ENCODE measurements around the gene TSKS. TPM values are rescaled to one million over a fixed set of nuclear protein-coding genes. Genes with fewer than 3 reads are reported as not detected.

TSKS gene
- total RNA-seq, 1 donor from 2014 or later, result 3.3 TPM

DNA sequence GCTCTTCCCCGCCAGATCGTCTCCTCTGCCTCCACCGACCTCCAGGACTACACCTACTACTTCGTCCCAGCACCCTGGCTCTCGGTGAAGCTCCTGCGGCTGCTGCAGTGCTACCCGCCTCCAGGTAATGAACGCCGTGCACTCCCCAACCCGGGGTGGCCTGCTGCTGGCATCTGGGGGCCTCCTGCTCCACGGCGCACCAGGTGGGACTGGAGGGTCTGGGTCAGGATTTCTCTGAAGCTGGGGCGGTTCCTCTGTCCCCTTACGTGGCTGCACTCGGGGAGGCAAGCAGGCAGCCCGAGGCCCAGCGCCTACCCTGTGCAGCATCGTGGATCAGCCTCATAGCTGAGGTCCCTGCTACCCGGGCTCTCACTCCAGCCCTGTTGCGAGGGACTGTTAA is 32.5 kb upstream of the TSKS start:
- intact Hi-C loops (cut with micrococcal nuclease), result no loop called here

DNA sequence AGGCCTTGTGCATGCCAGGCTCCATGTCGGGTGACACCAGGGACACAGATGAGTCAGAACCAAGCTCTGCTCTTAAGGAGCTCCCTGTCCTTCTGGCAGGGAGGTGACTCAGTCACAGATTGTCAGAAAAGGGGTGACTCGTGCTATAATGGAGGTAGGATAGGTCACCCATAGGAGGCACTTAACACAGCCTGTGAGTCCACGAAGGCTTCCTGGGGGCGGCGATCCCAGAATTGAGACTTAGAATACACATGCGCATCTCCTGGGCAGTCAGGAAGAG is 30.4 kb upstream of the TSKS start:
- intact Hi-C loops (cut with micrococcal nuclease), result no loop called here

DNA sequence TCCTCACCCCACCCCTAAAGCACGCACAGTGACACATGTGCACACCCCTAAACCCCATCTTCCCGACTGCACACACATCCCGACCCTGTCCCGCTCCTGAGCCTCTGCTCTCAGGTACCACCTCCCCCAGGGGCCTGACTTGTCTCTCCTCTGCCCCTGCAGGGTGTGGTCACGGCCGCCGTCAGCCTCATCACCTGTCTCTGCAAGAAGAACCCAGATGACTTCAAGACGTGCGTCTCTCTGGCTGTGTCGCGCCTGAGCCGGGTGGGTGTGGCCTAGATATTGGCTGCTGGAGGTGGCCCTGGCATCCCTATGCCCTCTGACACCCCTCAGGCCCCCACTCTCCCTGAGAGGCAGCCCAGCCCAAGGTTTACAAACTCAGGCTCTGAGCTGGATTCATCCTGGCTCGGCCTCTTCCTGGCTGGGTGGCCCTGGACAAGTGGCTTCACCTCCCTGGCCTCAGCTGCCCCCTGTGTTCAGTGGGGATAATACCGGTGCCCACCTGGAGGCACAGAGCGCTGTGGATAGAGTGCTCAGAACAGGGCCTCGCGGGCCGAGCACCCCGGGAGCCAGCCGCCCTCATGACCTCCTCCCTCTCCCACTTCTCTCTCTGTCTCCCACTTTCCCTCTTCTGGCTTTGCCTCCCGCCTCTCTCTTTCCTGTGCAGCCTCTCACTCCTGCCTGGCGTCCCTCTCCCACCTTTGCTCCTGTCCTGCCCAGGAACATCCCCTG is 29.9 kb upstream of the TSKS start:
- intact Hi-C loops (cut with micrococcal nuclease), result no loop called here

DNA sequence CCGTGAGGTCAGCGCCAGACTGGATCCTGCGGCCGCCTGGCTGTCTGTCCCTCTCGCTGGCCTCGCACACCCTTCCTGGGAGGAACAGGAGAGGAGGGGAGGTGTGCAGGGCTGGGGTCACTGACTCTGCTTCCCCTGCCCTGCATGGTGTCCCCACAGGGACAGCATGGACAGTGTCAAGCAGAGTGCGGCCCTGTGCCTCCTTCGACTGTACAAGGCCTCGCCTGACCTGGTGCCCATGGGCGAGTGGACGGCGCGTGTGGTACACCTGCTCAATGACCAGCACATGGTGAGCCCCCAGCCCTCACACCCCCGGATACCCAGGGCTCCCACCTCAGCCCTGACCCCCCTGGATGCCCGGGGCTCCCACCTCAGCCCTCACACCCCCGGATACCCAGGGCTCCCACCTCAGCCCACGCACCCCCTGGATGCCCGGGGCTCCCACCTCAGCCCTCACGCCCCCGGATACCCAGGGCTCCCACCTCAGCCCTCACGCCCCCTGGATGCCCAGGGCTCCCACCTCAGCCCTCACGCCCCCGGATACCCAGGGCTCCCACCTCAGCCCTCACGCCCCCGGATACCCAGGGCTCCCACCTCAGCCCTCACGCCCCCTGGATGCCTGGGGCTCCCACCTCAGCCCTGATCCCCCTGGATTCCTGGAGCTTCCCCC is 28.8 kb upstream of the TSKS start:
- intact Hi-C loops (cut with micrococcal nuclease), result no loop called here

DNA sequence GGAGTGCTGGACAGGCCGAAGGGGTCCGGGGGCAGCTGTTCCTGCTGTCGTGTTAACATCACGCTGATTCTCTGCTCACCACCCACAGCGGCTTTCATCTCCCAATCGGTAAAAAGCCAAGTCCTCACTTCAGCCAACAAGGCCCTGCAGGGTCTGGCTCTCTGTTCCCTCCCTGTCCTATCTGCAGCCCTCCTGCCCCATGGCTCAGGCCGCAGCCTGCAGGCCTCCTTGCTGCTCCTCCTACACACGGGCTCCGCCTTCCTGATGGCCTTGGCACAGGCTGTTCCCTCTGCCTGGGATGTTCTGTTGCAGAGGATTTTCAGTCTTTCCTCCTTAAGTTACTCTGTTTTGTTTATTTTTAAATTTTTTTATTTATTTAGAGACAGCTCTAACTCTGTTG is 27.8 kb upstream of the TSKS start:
- intact Hi-C loops (cut with micrococcal nuclease), result no loop called here

DNA sequence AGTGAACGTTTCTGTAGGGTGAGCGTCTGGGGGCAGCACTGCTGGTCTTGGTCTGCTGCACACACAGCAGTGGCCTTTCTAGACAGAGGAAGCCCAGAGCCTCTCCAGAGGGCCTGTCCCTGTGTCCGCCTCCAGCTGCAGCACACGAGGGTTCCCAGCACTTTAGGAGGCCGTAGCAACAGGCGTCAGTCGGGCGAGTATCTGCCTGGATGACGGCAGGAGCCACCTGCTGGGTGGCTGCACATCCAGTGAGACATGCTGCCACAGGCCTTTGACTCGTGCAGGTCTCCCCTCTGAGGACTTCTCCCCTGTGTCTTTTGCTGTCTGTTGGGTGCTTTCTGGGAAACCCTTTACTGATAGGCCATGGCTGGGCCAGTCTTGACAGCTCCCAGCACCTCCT is 25.8 kb upstream of the TSKS start:
- intact Hi-C loops (cut with micrococcal nuclease), result no loop called here

DNA sequence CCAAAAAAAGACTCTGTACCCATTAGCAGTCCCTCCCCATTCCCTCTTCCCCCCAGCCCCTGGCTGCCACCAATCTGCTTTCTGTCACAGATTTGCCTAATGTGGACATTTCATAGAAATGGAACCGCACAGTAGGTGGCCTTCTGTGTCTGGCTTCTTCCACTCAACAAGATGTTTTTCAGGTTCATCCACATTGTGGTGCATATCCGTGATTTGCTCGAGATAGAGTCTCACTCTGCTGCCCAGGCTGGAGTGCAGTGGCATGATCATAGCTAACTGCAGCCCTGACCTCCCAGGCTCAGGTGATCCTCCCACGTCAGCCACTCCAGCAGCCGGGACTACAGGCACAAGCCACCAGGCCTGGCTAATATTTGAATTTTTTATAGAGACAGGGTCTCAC is 24.6 kb upstream of the TSKS start:
- intact Hi-C loops (cut with micrococcal nuclease), result no loop called here

DNA sequence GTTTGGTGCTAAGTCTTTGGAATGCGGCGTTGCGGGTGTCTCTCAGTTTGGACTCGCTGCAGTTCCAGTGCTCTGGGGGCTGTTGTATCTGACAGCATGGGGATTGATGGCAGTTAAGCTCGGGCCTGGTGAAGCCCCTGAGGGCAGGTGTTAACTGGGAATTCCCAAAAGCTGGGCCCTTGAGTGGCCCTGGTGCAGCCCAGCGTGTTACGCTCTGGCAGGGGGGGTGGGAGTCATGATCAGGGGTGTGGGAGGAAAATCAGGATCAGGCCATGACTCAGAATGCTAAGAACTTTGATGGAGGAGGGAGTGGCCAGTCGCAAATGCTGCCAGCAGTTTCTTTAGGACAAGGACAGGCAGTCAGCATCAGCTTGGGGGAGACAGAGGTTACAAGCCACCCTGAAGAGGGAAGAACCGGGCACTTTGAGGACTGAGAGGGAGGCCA is 23.3 kb upstream of the TSKS start:
- intact Hi-C loops (cut with micrococcal nuclease), result no loop called here

DNA sequence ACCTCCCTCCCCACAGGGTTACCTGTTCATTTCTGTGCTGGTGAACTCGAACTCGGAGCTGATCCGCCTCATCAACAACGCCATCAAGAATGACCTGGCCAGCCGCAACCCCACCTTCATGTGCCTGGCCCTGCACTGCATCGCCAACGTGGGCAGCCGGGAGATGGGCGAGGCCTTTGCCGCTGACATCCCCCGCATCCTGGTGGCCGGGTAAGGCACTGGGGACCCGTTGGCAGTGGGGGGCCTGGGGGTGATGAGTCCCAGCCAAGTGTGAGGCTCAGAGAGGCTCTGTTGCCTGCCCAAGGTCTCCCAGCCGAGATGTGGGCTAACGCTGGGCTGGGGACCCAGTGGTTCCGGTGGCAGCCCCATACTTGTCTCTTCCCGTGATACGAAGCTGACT is 19.4 kb upstream of the TSKS start:
- intact Hi-C loops (cut with micrococcal nuclease), result no loop called here

DNA sequence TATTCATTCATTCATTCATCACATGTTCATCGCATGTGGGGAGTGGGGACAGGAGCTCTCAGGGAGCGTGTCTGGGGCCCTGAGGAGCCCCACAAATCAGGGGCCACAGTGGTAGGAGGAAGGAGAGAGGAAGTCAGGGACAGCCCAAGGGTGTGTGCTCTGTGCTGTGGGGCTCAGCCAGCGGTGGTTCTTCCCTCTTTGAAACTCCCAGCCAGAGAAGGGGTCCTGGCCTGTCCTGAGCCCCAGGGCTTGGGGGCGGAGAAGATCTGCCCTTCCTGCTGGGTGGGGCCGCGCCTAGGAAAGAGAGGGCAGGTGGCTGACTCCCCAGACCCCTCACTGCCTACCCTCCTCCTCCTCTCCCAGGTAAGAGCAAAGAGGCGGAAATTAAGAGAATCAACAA is 18.3 kb upstream of the TSKS start:
- intact Hi-C loops (cut with micrococcal nuclease), result no loop called here

DNA sequence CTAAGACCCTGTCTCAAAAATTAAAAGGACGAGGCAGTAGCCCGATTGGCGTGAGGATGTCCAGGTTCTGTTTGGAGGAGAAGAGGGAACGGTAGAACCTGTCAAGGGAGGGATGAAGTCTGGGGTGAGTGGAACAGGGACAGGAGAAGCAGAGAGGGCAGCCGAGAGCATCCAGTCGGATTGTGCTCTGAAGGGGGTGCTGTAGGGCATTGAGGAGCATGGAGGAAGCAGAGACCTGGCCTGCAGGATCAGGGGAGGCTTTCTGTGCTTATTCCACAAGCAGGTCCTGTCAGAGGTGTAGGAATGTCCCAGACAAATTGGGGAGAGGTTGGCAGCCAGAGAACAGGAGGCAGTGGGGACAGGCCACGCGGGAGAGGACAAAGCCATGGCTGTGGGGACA is 17.8 kb upstream of the TSKS start:
- intact Hi-C loops (cut with micrococcal nuclease), result no loop called here

DNA sequence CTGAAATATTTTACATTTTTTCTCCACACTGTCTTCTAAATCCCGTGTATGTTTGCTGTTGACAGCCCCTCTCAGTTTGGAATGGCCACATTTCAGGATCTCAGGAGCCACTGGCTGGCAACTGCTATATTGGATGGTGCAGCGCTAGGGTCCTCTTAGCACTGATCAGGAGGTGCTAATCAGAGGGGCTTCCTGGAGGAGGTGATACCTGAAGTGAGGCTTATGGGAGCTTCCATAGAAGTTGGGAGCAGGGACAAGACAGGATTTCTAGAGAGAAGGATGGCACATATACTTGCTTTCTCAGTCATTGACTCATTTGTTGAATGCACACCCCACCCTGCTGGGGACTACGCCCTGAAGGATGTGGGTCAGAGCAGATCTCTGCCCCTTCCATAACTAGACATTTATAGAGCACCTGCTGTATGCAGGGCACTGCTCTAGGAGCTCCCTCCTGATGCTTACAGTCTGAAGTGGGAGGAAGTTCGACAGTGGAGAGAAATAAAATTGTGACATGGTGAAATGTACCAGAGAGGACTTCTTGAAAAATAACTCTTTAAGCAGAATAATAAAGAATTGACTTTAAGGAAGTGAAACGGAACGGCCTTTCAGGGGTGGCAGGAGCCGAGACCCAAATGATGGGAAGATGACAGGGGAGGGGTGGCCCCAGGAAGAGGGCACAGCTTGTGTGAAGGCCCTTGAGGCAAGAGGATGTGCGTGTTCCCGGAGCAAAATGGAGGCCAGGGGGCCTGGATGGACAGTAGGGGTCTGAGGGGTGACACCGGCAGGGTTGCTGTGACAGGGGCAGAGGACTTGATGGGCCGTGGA is 16.8 kb upstream of the TSKS start:
- intact Hi-C loops (cut with micrococcal nuclease), result no loop called here

DNA sequence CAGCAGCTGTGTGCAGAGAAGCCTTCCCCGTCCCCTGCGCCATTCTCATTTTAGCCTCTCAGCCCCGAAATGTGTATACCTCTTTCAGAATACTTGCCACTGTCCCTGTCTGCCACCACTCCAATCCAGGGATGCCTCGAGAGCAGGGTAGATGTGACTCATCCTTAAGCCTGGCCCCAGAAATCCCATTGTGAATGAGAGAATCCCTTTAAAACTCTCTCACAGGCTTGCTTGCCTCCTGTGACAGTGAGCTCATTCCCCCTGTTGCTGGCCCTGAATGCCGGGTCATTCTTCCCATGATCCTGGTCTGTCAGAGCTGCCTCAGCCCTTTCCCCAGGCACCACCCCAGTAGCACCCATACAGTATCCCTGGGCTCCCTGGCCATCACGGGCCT is 13.3 kb upstream of the TSKS start:
- intact Hi-C loops (cut with micrococcal nuclease), result no loop called here

DNA sequence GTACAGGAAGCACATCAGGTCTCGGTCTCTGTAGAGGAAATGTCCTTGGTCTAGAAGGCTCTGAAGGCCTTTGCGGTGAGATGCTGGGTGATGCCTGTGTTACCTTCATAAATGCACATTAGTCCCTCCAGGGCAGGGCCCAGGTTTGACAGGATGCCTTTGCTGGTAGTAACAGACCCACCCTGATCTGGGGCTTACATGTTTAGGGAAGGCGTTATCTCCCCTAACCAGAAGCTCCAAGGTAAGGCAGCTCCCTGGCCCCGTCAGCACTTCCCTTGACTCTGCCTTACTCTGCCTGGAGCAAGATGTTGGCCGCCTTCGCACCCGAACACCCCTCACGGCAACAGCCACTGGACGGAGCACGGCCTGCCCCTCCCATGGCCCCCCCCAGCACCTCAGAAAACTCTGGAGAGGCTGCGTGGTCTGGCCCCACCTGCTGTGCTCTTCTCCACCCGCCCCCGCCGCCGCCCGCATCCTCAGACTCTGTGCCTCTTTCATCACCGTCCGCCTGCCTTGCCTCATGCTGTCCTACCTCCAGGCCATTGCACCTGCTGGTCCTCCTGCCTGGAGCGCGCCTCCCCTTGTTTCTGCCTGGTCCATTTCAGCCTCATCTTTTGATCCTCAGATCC is 12.8 kb upstream of the TSKS start:
- intact Hi-C loops (cut with micrococcal nuclease), result no loop called here

DNA sequence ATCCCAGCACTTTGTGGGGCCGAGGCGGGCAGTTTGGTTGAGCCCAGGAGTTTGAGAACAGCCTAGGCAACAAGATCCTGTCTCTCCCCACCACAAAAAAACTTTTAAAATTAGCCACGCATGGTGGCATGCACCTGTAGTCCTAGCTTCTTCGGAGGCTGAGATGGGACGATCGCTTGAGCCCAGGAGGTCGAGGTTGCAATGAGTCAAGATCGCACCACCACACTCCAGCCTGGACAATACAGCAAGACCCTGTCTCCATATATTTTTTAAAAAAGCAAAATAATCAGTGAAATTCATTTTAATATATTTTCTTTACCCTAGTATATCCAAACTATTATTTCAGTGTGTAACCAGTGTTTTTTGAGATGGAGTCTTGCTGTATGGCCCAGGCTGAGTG is 11.9 kb upstream of the TSKS start:
- intact Hi-C loops (cut with micrococcal nuclease), result no loop called here

DNA sequence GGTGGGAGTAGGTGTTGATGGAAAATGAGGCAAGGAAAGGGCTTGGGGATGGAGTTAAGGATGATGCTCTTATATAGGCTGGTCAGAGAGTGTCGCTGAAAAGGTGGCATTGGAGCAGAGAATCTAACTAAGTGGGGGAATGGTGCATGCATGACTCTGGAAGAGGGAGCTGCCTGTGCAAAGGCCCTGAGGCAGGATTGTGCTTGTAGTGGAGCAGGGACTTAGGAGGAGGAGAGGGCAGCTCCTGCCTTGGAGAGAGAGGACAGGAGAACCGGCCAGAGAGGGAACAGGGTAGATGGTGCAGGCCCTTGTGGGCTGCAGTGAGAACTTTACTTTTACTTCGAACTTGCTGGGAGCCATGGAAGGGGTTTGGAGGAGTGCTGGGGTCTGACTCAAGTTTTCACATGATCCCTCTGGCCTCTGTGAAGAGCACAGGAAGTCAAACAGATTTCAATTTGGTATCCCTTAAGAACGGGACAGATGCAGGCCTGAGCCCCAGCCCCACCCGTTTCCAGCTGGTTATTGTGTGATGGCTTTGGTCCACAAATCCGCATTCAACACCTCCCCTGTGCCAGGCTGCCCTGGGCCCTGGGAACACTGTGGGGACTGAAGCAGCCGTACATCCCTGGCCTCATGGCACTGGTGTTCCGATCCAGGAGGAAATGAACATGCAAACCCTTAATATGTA is 10.7 kb upstream of the TSKS start:
- intact Hi-C loops (cut with micrococcal nuclease), result no loop called here

DNA sequence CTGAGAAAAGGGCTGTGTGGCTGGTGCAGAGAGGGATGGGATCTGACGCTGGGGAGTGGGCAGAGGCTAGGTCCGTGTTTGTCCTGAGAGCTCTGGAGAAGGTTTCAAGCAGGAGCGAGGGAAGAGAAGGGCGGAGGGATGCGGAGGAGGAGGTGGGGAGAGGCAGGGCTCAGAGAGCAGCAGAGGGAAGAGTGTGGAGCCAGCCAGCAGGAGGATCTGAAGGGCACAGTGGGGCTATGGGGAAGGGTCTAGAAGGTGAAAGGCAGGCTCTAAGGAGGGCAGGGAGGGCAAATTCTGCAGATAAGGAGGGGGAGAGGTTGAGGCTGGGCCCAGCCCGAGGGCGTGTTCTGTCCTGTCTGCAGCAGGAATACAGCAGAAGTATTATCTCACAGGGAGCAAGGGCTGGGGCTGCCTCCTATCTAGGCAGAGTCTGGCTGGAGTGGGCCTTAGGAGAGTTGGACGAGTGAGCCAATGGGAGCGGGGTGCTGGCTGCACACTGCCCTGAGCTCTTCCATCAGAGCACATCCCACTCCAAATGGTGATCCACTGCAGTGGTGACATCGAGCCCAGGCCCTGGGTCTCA is 9.8 kb upstream of the TSKS start:
- intact Hi-C loops (cut with micrococcal nuclease), result no loop called here

DNA sequence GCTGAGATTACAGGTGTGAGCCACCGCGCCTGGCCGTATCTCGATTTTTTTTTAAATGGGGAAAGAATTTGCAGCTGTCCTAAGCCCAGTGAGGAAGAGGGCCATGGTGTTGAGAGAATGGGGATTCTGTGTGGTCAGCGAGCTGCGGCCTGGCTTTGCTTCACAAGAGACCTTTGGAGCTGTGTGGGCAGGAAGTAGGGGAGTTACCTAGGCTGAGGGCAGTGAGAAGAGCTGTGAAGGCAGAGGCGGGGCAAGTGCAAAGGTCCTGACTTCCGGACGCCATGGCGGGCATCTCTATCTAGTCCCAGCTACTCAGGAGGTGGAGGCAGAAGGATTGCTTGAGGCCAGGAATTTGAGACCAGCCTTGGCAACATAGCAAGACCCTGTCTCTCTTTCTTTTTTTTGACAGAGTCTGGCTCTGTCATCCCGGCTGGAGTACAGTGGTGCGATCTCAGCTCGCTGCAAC is 8.6 kb upstream of the TSKS start:
- intact Hi-C loops (cut with micrococcal nuclease), result no loop called here

DNA sequence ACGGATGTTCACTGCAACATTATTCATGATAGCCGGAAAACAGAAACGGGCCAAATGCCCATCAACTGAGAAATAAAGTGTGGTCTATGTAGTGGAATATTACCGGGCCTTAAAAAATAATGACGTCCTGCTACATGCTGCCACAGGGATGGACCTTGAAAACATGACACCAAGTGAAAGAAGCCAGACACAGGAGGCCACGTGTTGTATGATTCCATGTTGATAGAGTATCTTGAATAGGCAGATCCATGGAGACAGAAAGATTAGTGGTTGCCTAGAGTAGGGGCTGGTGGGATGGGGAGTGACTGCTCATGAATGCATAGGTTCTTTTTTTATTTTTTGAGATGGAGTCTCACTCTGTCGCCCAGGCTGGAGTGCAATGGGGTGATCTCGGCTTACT is 7.4 kb upstream of the TSKS start:
- intact Hi-C loops (cut with micrococcal nuclease), result no loop called here

DNA sequence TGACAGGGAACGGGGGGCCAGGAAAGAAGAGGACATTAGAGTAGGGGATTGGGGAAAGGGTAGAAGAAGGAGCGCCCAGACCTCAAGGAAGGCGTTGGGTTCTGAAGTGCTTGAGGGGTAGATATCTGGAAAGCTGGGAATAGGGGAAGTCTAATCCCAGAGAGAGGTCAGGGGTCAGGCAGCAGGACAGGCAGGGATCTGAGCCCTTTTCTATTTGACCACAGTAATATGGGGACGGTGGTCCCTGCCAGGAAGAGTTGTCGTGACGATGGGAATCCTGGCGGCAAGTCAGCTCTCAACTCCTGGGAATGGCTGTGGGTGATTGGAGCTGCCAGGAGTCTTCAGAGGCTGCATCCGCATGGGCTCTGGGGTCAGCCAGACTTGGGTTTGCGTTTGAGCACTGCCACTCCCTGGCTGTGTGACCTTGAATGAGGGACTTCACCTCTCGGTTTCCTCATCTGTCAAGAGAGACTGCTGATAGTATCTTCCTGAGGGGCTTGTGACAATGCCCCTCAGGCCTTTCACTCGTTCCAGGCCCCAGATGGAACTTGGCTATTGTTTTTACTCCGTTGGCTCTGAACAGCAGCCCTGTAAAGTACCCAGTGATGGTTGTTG is 5.0 kb upstream of the TSKS start:
- intact Hi-C loops (cut with micrococcal nuclease), result loop anchor here (2.0 kb wide), 1 partner anchor 91 kb away; the partner anchor contains the start of gene PRMT1
